ENCODE measurements around the gene GIPC1. TPM values are rescaled to one million over a fixed set of nuclear protein-coding genes. Genes with fewer than 3 reads are reported as not detected.

GIPC1 gene
- total RNA-seq, 1 experiment from 2014 or later, result 98.7 TPM

- Mint-ChIP-seq H3K4me1 (ENCODE audit: low read depth, unreplicated experiment) (peaks cover 5% of the 10 kb centered on the region), H3K4me3 (ENCODE audit: unreplicated experiment) (no peak overlapping the region), H3K27me3 (ENCODE audit: insufficient read depth, unreplicated experiment) (no peaks in the 10 kb centered on the region), H3K36me3 (ENCODE audit: insufficient read depth, unreplicated experiment) (peaks cover 57% of the 10 kb centered on the region), H3K9me3 (ENCODE audit: unreplicated experiment) (no peaks in the 10 kb centered on the region), H3K27ac (ENCODE audit: unreplicated experiment) (peak overlapping the region; percentile 42)
- no peaks in the 10 kb centered on the region for H3K36me3 ChIP-seq (ENCODE audit: control insufficient read depth, insufficient read depth, low read length)
- no peaks in the 10 kb centered on the region; the same call in 1 of the 2 replicates for H3K4me1 ChIP-seq
- DNase-seq, result no peak
- BruUV-seq (replicated peaks), result no TSS peak
- ChIA-PET POLR2A (no interaction called here), CTCF (no interaction called here)
- intact Hi-C loops (cut with micrococcal nuclease; ENCODE audit: unreplicated experiment), result loop anchor here (10.0 kb wide), 1 partner anchor 105 kb away; no protein-coding TSS in a partner anchor
- no peaks in the 10 kb centered on the region for H3K9me3 ChIP-seq
- no peak for TF ChIP-seq CTCF (IDR thresholded peaks at IDR 0.05; ENCODE audit: insufficient read depth in 1 of 2, low read depth in 1 of 2, low read length in 1 of 2, severe bottlenecking in 1 of 2, unreplicated experiment in 1 of 2)
- H3K4me3 ChIP-seq (ENCODE audit: low read depth, low read length), result no peak overlapping the region
- H3K27me3 ChIP-seq (replicated peaks; ENCODE audit: control insufficient read depth, insufficient read depth, low read length), result no peaks in the 10 kb centered on the region
Measured at GRCh38 chr19:14470031-14470876, 25.7 kb downstream of the GIPC1 start.

GRCh38 chr19:14467816-14468215 is 28.1 kb downstream of the GIPC1 start:
- no peak overlapping the region for H3K27ac Mint-ChIP-seq (ENCODE audit: unreplicated experiment)
- BruUV-seq (replicated peaks), result no TSS peak
- POLR2A ChIA-PET, result no interaction called here
- Histone ChIP-seq H3K9me3 (no peaks in the 10 kb centered on the region), H3K36me3 (ENCODE audit: control insufficient read depth, insufficient read depth, low read length) (no peaks in the 10 kb centered on the region), H3K27me3 (replicated peaks; ENCODE audit: control insufficient read depth, insufficient read depth, low read length) (no peaks in the 10 kb centered on the region), H3K4me1 (no peaks in the 10 kb centered on the region; the same call in 1 of the 2 replicates), H3K4me3 (ENCODE audit: low read depth, low read length) (no peak overlapping the region)
- CTCF ChIA-PET, result interaction anchor here (0.5 to 1.2 kb wide), 4 partner anchors 110 to 528 kb away, joined by 3 to 5 read pairs (median 3); no protein-coding TSS in a partner anchor
- no peaks in the 10 kb centered on the region for H3K27me3 Mint-ChIP-seq (ENCODE audit: insufficient read depth, unreplicated experiment)
- DNase-seq, result no peak
- H3K4me1 Mint-ChIP-seq (ENCODE audit: low read depth, unreplicated experiment), result no peaks in the 10 kb centered on the region
- no peak overlapping the region for H3K4me3 Mint-ChIP-seq (ENCODE audit: unreplicated experiment)
- H3K9me3 Mint-ChIP-seq (ENCODE audit: unreplicated experiment), result no peaks in the 10 kb centered on the region
- no peak for TF ChIP-seq CTCF (IDR thresholded peaks at IDR 0.05; ENCODE audit: insufficient read depth in 1 of 2, low read depth in 1 of 2, low read length in 1 of 2, severe bottlenecking in 1 of 2, unreplicated experiment in 1 of 2)
- intact Hi-C loops (cut with micrococcal nuclease; ENCODE audit: unreplicated experiment), result no loop called here
- peaks cover 45% of the 10 kb centered on the region for H3K36me3 Mint-ChIP-seq (ENCODE audit: insufficient read depth, unreplicated experiment)

GRCh38 chr19:14467391-14467790 is 28.5 kb downstream of the GIPC1 start:
- no peak for TF ChIP-seq CTCF (IDR thresholded peaks at IDR 0.05; ENCODE audit: insufficient read depth in 1 of 2, low read depth in 1 of 2, low read length in 1 of 2, severe bottlenecking in 1 of 2, unreplicated experiment in 1 of 2)
- Histone ChIP-seq H3K27me3 (replicated peaks; ENCODE audit: control insufficient read depth, insufficient read depth, low read length) (no peaks in the 10 kb centered on the region), H3K4me1 (no peaks in the 10 kb centered on the region; the same call in 1 of the 2 replicates), H3K4me3 (ENCODE audit: low read depth, low read length) (no peak overlapping the region), H3K36me3 (ENCODE audit: control insufficient read depth, insufficient read depth, low read length) (no peaks in the 10 kb centered on the region), H3K9me3 (no peaks in the 10 kb centered on the region)
- Mint-ChIP-seq H3K4me3 (ENCODE audit: unreplicated experiment) (no peak overlapping the region), H3K27ac (ENCODE audit: unreplicated experiment) (no peak overlapping the region), H3K9me3 (ENCODE audit: unreplicated experiment) (no peaks in the 10 kb centered on the region), H3K4me1 (ENCODE audit: low read depth, unreplicated experiment) (no peaks in the 10 kb centered on the region), H3K27me3 (ENCODE audit: insufficient read depth, unreplicated experiment) (no peaks in the 10 kb centered on the region), H3K36me3 (ENCODE audit: insufficient read depth, unreplicated experiment) (peaks cover 43% of the 10 kb centered on the region)
- ChIA-PET POLR2A (no interaction called here), CTCF (interaction anchor here (0.5 to 1.2 kb wide), 3 partner anchors 110 to 337 kb away, joined by 3 to 5 read pairs (median 3); no protein-coding TSS in a partner anchor)
- intact Hi-C loops (cut with micrococcal nuclease; ENCODE audit: unreplicated experiment), result no loop called here
- no peak for DNase-seq
- BruUV-seq (replicated peaks), result no TSS peak

Data from Caco-2 (cell line).